ENCODE data around the gene CHRNB1. TPM values are rescaled to one million over a fixed set of nuclear protein-coding genes. Genes with fewer than 3 reads are reported as not detected.

CHRNB1 gene
- polyA plus RNA-seq, 1 donor from 2014 or later: 18.2 TPM

DNA sequence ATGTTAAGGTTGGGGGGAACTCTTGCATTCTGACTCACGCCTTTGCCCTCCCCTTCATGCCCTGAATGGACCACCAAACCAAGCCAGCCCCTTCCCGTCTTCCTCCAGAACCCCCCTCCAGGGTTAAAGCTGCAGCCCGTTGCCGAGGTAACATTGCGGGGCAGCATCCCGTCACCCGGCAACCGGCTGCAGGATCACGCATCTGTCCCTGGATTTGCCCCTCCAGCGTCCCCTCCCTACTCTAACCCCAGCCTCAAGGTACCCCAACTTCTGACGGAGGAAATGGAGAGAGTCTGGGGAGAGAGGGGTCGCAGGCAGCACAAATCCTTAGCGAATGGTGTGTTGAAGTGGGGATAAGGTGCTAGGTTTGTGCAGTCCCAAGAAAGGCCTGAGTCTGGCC is 37.8 kb upstream of the CHRNB1 start:
- Histone ChIP-seq H3K27ac (ENCODE audit: low read length) (peak overlapping the region; percentile 31), H3K27me3 (ENCODE audit: insufficient read depth, low read depth, low read length) (no peaks in the 10 kb centered on the region), H3K4me2 (ENCODE audit: low read length) (peak overlapping the region; percentile 73), H3K79me2 (replicated peaks; ENCODE audit: insufficient read depth, low read length) (peaks cover 32% of the 10 kb centered on the region), H3K36me3 (ENCODE audit: insufficient read depth, low read length) (no peaks in the 10 kb centered on the region), H3K4me3 (ENCODE audit: low read length) (peak overlapping the region; percentile 88), H3K9me3 (ENCODE audit: low read length) (no peaks in the 10 kb centered on the region), H2AFZ (ENCODE audit: low read depth, low read length) (no peak overlapping the region), H4K20me1 (ENCODE audit: insufficient read depth) (peaks cover 2% of the 10 kb centered on the region), H3K9me2 (ENCODE audit: insufficient read depth, low read length) (no peaks in the 10 kb centered on the region), H3K9ac (ENCODE audit: low read length) (peak overlapping the region; percentile 98), H3F3A (ENCODE audit: insufficient read depth, low read length, poor library complexity, severe bottlenecking) (peaks cover 5% of the 10 kb centered on the region)
- TF ChIP-seq SMC3 (conservative IDR thresholded peaks at IDR 0.05; ENCODE audit: poor library complexity) (no peak), MXI1 (conservative IDR thresholded peaks at IDR 0.05; ENCODE audit: poor library complexity, severe bottlenecking) (no peak), EP300 (conservative IDR thresholded peaks at IDR 0.05; ENCODE audit: poor library complexity, severe bottlenecking) (no peak), EZH2 (IDR thresholded peaks at IDR 0.05; ENCODE audit: borderline replicate concordance, insufficient read depth, low read length, poor library complexity, severe bottlenecking) (no peak)
- TF ChIP-seq, protein P1, sequence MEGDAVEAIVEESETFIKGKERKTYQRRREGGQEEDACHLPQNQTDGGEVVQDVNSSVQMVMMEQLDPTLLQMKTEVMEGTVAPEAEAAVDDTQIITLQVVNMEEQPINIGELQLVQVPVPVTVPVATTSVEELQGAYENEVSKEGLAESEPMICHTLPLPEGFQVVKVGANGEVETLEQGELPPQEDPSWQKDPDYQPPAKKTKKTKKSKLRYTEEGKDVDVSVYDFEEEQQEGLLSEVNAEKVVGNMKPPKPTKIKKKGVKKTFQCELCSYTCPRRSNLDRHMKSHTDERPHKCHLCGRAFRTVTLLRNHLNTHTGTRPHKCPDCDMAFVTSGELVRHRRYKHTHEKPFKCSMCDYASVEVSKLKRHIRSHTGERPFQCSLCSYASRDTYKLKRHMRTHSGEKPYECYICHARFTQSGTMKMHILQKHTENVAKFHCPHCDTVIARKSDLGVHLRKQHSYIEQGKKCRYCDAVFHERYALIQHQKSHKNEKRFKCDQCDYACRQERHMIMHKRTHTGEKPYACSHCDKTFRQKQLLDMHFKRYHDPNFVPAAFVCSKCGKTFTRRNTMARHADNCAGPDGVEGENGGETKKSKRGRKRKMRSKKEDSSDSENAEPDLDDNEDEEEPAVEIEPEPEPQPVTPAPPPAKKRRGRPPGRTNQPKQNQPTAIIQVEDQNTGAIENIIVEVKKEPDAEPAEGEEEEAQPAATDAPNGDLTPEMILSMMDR (IDR thresholded peaks at IDR 0.05; ENCODE audit: poor library complexity, severe bottlenecking): no peak

DNA sequence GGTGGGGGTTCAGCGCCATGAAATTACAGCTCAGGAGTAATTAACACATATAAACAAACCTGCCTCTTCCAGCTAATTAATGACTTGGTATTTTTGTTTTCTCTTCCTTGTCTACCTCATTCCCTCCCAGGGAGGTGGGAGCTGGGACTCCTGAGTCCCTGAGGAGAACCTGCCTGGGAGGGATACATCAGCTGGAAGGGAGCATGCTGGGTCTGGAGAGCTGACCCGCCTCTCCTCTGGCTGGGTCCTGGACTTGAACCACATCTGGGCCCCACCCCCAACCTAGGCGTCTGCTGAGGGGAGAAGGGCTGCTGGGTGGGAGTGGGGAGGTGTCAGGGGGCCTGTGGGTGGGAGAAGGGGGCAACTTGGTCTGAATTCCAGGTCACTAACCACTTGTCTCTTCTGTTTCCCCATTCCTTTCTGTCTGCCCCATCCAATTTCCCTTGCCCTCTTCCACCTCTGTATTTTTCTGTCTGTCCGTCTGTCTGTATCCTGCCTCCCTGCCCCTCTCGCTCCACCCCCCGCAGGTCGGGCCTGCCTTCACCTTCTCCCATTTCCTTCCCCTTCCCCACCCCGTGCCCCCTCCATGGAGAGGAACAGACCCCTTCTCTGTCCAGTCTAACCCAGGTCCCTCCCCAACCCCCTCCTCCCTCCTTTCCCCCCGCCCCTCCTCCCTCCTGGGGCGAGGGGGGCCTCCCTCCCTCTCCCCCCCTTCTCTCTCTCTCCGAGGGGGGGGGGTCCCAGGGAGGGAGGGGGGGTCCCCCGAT is 37.2 kb upstream of the CHRNB1 start, which contains the start of gene NLGN2:
NLGN2 (plus strand) TSS at position 361 of the 767 bp plus-strand sequence. CDS start 411 bp downstream, outside the sequence.
- Histone ChIP-seq H3K36me3 (ENCODE audit: insufficient read depth, low read length) (no peaks in the 10 kb centered on the region), H3K4me2 (ENCODE audit: low read length) (peak within 1 kb of the TSS; percentile 73), H3K9me3 (ENCODE audit: low read length) (no peaks in the 10 kb centered on the region), H3F3A (ENCODE audit: insufficient read depth, low read length, poor library complexity, severe bottlenecking) (peaks cover 5% of the 10 kb centered on the region), H3K79me2 (replicated peaks; ENCODE audit: insufficient read depth, low read length) (peaks cover 32% of the 10 kb centered on the region), H2AFZ (ENCODE audit: low read depth, low read length) (no peak within 1 kb of the TSS), H3K9me2 (ENCODE audit: insufficient read depth, low read length) (no peaks in the 10 kb centered on the region), H3K9ac (ENCODE audit: low read length) (peak within 1 kb of the TSS; percentile 98), H3K4me3 (ENCODE audit: low read length) (peak within 1 kb of the TSS; percentile 88), H3K27ac (ENCODE audit: low read length) (peak within 1 kb of the TSS; percentile 31), H3K27me3 (ENCODE audit: insufficient read depth, low read depth, low read length) (no peaks in the 10 kb centered on the region), H4K20me1 (ENCODE audit: insufficient read depth) (peaks cover 2% of the 10 kb centered on the region)
- TF ChIP-seq, protein P1 (IDR thresholded peaks at IDR 0.05; ENCODE audit: poor library complexity, severe bottlenecking): no peak
- TF ChIP-seq EZH2 (IDR thresholded peaks at IDR 0.05; ENCODE audit: borderline replicate concordance, insufficient read depth, low read length, poor library complexity, severe bottlenecking) (no peak), RAD21 (conservative IDR thresholded peaks at IDR 0.05) (no peak), SMC3 (conservative IDR thresholded peaks at IDR 0.05; ENCODE audit: poor library complexity) (no peak), MXI1 (conservative IDR thresholded peaks at IDR 0.05; ENCODE audit: poor library complexity, severe bottlenecking) (no peak), TAF1 (IDR thresholded peaks at IDR 0.05; ENCODE audit: low read depth) (no peak)
- TF ChIP-seq, protein P2, sequence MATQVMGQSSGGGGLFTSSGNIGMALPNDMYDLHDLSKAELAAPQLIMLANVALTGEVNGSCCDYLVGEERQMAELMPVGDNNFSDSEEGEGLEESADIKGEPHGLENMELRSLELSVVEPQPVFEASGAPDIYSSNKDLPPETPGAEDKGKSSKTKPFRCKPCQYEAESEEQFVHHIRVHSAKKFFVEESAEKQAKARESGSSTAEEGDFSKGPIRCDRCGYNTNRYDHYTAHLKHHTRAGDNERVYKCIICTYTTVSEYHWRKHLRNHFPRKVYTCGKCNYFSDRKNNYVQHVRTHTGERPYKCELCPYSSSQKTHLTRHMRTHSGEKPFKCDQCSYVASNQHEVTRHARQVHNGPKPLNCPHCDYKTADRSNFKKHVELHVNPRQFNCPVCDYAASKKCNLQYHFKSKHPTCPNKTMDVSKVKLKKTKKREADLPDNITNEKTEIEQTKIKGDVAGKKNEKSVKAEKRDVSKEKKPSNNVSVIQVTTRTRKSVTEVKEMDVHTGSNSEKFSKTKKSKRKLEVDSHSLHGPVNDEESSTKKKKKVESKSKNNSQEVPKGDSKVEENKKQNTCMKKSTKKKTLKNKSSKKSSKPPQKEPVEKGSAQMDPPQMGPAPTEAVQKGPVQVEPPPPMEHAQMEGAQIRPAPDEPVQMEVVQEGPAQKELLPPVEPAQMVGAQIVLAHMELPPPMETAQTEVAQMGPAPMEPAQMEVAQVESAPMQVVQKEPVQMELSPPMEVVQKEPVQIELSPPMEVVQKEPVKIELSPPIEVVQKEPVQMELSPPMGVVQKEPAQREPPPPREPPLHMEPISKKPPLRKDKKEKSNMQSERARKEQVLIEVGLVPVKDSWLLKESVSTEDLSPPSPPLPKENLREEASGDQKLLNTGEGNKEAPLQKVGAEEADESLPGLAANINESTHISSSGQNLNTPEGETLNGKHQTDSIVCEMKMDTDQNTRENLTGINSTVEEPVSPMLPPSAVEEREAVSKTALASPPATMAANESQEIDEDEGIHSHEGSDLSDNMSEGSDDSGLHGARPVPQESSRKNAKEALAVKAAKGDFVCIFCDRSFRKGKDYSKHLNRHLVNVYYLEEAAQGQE (IDR thresholded peaks at IDR 0.05; ENCODE audit: borderline replicate concordance): no peak
